Measurements from ENCODE around the gene ETV2. TPM values are rescaled to one million over a fixed set of nuclear protein-coding genes. Genes with fewer than 3 reads are reported as not detected.

The ETV2 gene
- total RNA-seq, 1 experiment from 2014 or later = 0.73 TPM

- POLR2A ChIA-PET (ENCODE audit: low non-redundant PET) = no interaction called here
- no peak overlapping the region for H3K4me3 ChIP-seq (ENCODE audit: low read depth, low read length, poor library complexity, severe bottlenecking)
- no TSS peak for BruUV-seq (replicated peaks)
- no peak overlapping the region for H3K27ac ChIP-seq (ENCODE audit: low read depth, low read length, poor library complexity, severe bottlenecking)
- H3K9me3 ChIP-seq (ENCODE audit: low read depth, low read length, poor library complexity, severe bottlenecking) = no peaks in the 10 kb centered on the region
- DNase-seq (ENCODE audit: low spot score) = no peak
- intact Hi-C loops (cut with micrococcal nuclease; ENCODE audit: unreplicated experiment) = no loop called here
- CTCF ChIA-PET = no interaction called here
- no peaks in the 10 kb centered on the region for H3K36me3 ChIP-seq (ENCODE audit: insufficient read depth, low read length, poor library complexity, severe bottlenecking)
- TF ChIP-seq EZH2 (IDR thresholded peaks at IDR 0.05; ENCODE audit: borderline replicate concordance, low read depth, low read length, poor library complexity, severe bottlenecking) = no peak
- no peak for TF ChIP-seq CTCF (conservative IDR thresholded peaks at IDR 0.05; ENCODE audit: low read depth, low read length)
- peaks cover 6% of the 10 kb centered on the region for H3K4me1 ChIP-seq (ENCODE audit: insufficient read depth, low read length, poor library complexity, severe bottlenecking)
- H3K27me3 ChIP-seq (replicated peaks; ENCODE audit: insufficient read depth, low read depth, low read length, poor library complexity) = no peaks in the 10 kb centered on the region
Observed at GRCh38 chr19:35615036-35615435, 26.5 kb upstream of the ETV2 start.

DNA sequence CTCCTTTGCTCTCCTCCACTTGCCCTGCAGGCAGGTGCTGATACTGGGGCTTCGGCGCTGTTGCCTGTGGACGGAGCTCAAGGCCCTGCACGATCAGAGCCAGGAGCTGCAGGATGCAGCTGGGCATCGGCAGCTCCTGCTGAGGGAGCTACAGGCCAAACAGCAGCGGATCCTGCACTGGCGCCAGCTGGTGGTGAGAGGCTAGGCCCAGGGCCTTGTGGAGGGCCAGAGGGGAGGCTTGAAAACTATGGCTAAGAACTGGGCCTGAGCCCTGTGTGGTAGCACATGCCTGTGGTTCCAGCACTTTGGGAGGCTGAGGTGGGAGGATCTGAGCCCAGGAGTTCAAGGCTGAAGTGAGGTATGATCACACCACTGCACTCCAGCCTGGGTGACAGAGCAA, 22.7 kb upstream of the ETV2 start:
- H3K27me3 ChIP-seq (replicated peaks; ENCODE audit: insufficient read depth, low read depth, low read length, poor library complexity) = no peaks in the 10 kb centered on the region
- H3K27ac ChIP-seq (ENCODE audit: low read depth, low read length, poor library complexity, severe bottlenecking) = no peak overlapping the region
- TF ChIP-seq EZH2 (IDR thresholded peaks at IDR 0.05; ENCODE audit: borderline replicate concordance, low read depth, low read length, poor library complexity, severe bottlenecking) (no peak), CTCF (conservative IDR thresholded peaks at IDR 0.05; ENCODE audit: low read depth, low read length) (no peak)
- BruUV-seq (replicated peaks) = no TSS peak
- H3K9me3 ChIP-seq (ENCODE audit: low read depth, low read length, poor library complexity, severe bottlenecking) = no peaks in the 10 kb centered on the region
- intact Hi-C loops (cut with micrococcal nuclease; ENCODE audit: unreplicated experiment) = no loop called here
- no peak for DNase-seq (ENCODE audit: low spot score)
- no peaks in the 10 kb centered on the region for H3K4me1 ChIP-seq (ENCODE audit: insufficient read depth, low read length, poor library complexity, severe bottlenecking)
- POLR2A ChIA-PET (ENCODE audit: low non-redundant PET) = no interaction called here
- CTCF ChIA-PET = no interaction called here
- H3K4me3 ChIP-seq (ENCODE audit: low read depth, low read length, poor library complexity, severe bottlenecking) = no peak overlapping the region
- H3K36me3 ChIP-seq (ENCODE audit: insufficient read depth, low read length, poor library complexity, severe bottlenecking) = no peaks in the 10 kb centered on the region

DNA sequence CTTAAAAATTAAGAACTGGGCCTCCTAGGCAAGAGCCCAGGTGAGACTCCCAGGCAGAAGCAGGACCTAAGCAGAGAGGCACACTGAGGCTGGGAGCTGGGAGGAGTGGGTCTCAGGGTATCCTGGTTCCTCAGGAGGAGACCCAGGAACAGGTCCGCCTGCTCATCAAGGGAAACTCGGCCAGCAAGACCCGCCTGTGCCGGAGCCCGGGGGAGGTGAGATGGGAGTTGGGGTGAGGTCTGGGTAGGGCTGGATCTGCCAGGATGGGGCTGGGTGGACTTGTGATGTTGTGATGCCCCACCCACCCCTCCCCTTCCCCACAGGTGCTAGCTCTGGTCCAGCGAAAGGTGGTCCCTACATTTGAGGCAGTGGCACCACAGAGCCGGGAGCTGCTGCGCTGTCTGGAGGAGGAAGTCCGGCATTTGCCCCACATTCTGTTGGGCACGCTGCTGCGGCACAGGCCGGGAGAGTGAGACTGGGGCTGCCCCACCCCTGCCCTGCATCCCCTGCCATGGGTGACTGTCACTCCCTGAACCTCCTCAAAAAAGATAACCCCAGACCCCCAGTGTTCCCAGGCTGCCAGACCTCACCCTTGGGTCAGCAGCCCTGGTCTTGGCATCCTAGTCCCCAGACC, 22.1 kb upstream of the ETV2 start:
- no peaks in the 10 kb centered on the region for H3K27me3 ChIP-seq (replicated peaks; ENCODE audit: insufficient read depth, low read depth, low read length, poor library complexity)
- DNase-seq (ENCODE audit: low spot score) = no peak
- no peaks in the 10 kb centered on the region for H3K36me3 ChIP-seq (ENCODE audit: insufficient read depth, low read length, poor library complexity, severe bottlenecking)
- BruUV-seq (replicated peaks) = no TSS peak
- CTCF ChIA-PET = no interaction called here
- H3K4me1 ChIP-seq (ENCODE audit: insufficient read depth, low read length, poor library complexity, severe bottlenecking) = no peaks in the 10 kb centered on the region
- intact Hi-C loops (cut with micrococcal nuclease; ENCODE audit: unreplicated experiment) = no loop called here
- POLR2A ChIA-PET (ENCODE audit: low non-redundant PET) = no interaction called here
- TF ChIP-seq CTCF (conservative IDR thresholded peaks at IDR 0.05; ENCODE audit: low read depth, low read length) = no peak
- TF ChIP-seq EZH2 (IDR thresholded peaks at IDR 0.05; ENCODE audit: borderline replicate concordance, low read depth, low read length, poor library complexity, severe bottlenecking) = no peak
- H3K27ac ChIP-seq (ENCODE audit: low read depth, low read length, poor library complexity, severe bottlenecking) = no peak overlapping the region
- H3K4me3 ChIP-seq (ENCODE audit: low read depth, low read length, poor library complexity, severe bottlenecking) = no peak overlapping the region
- no peaks in the 10 kb centered on the region for H3K9me3 ChIP-seq (ENCODE audit: low read depth, low read length, poor library complexity, severe bottlenecking)
